HUES6 (cell line): ENCODE results near the gene WDFY2.

Experiments
- H3K27ac ChIP-seq: 2 replicates; pipeline ENCODE4 v1.7.0; 2013; ENCODE audit warnings: low read depth, mild to moderate bottlenecking, low read length, inconsistent platforms
- H3K27me3 ChIP-seq: 2 replicates; pipeline ENCODE4 v1.6.1; 2013; ENCODE audit warnings: low read length; ENCODE audit not compliant: control insufficient read depth, insufficient read depth
- H3K36me3 ChIP-seq: 2 replicates; pipeline ENCODE4 v1.6.1; 2013; ENCODE audit warnings: low read length; ENCODE audit not compliant: control insufficient read depth, insufficient read depth
- H3K4me1 ChIP-seq: 2 replicates; pipeline ENCODE4 v1.6.1; 2013; ENCODE audit warnings: low read length; ENCODE audit not compliant: control insufficient read depth, insufficient read depth
- H3K4me3 ChIP-seq: 2 replicates; pipeline ENCODE4 v1.5.1; 2013; ENCODE audit warnings: low read depth, low read length
- H3K9ac ChIP-seq: one replicate; pipeline ENCODE4 v1.6.1; 2013; ENCODE audit warnings: mild to moderate bottlenecking, low read length
- H3K9me3 ChIP-seq: 2 replicates; pipeline ENCODE4 v1.6.1; 2013; ENCODE audit warnings: low read depth, low read length; ENCODE audit not compliant: control insufficient read depth, insufficient read depth

The WDFY2 gene

GRCh38 chr13:51731759-51732158 is 147.5 kb downstream of the WDFY2 start:
- Histone ChIP-seq H3K27me3 (no peaks in the 10 kb centered on the region), H3K27ac (no peak overlapping the region), H3K4me3 (no peak overlapping the region), H3K9me3 (no peaks in the 10 kb centered on the region), H3K36me3 (peaks cover 19% of the 10 kb centered on the region), H3K9ac (no peak overlapping the region), H3K4me1 (peaks cover 25% of the 10 kb centered on the region)

- H3K9ac ChIP-seq, result no peak overlapping the region
- H3K36me3 ChIP-seq, result peaks cover 9% of the 10 kb centered on the region; the same call in 1 of the 2 replicates
Measured at GRCh38 chr13:51733374-51734298, 149.4 kb downstream of the WDFY2 start.

GRCh38 chr13:51734786-51735185 is 150.5 kb downstream of the WDFY2 start:
- peaks cover 13% of the 10 kb centered on the region; the same call in 1 of the 2 replicates for H3K4me1 ChIP-seq
- no peak overlapping the region for H3K9ac ChIP-seq
- no peak overlapping the region for H3K27ac ChIP-seq
- no peaks in the 10 kb centered on the region for H3K9me3 ChIP-seq
- H3K27me3 ChIP-seq, result no peaks in the 10 kb centered on the region
- peaks cover 19% of the 10 kb centered on the region for H3K36me3 ChIP-seq
- no peak overlapping the region for H3K4me3 ChIP-seq

More at GRCh38 chr13:51733374-51734298, 149.4 kb downstream of the WDFY2 start:
- H3K9me3 ChIP-seq, result no peaks in the 10 kb centered on the region
- no peak overlapping the region for H3K4me3 ChIP-seq
- no peaks in the 10 kb centered on the region for H3K27me3 ChIP-seq
- peaks cover 24% of the 10 kb centered on the region for H3K4me1 ChIP-seq
- no peak overlapping the region for H3K27ac ChIP-seq

GRCh38 chr13:51737609-51738008 is 153.3 kb downstream of the WDFY2 start:
- no peaks in the 10 kb centered on the region for H3K9me3 ChIP-seq
- H3K27ac ChIP-seq, result no peak overlapping the region
- H3K36me3 ChIP-seq, result peaks cover 26% of the 10 kb centered on the region
- no peak overlapping the region for H3K9ac ChIP-seq
- no peak overlapping the region for H3K4me3 ChIP-seq
- H3K27me3 ChIP-seq, result no peaks in the 10 kb centered on the region
- peaks cover 5% of the 10 kb centered on the region; the same call in 1 of the 2 replicates for H3K4me1 ChIP-seq

- H3K9me3 ChIP-seq, result no peaks in the 10 kb centered on the region
- peaks cover 24% of the 10 kb centered on the region for H3K36me3 ChIP-seq
- H3K4me3 ChIP-seq, result no peak overlapping the region
- no peak overlapping the region for H3K9ac ChIP-seq
- H3K27ac ChIP-seq, result no peak overlapping the region
- no peaks in the 10 kb centered on the region for H3K27me3 ChIP-seq
- peaks cover 3% of the 10 kb centered on the region; the same call in 1 of the 2 replicates for H3K4me1 ChIP-seq
Measured at GRCh38 chr13:51738226-51738905, 154.1 kb downstream of the WDFY2 start.

GRCh38 chr13:51739027-51739764 is 154.9 kb downstream of the WDFY2 start:
- H3K36me3 ChIP-seq, result peaks cover 26% of the 10 kb centered on the region
- H3K27ac ChIP-seq, result no peak overlapping the region
- no peak overlapping the region for H3K9ac ChIP-seq

GRCh38 chr13:51740698-51741097 is 156.4 kb downstream of the WDFY2 start:
- Histone ChIP-seq H3K27ac (no peak overlapping the region), H3K9ac (no peak overlapping the region)

More at GRCh38 chr13:51739027-51739764, 154.9 kb downstream of the WDFY2 start:
- Histone ChIP-seq H3K9me3 (no peaks in the 10 kb centered on the region), H3K4me1 (no peaks in the 10 kb centered on the region), H3K27me3 (no peaks in the 10 kb centered on the region), H3K4me3 (no peak overlapping the region)

GRCh38 chr13:51742031-51742430 is 157.8 kb downstream of the WDFY2 start:
- H3K36me3 ChIP-seq, result peaks cover 34% of the 10 kb centered on the region
- no peaks in the 10 kb centered on the region for H3K27me3 ChIP-seq
- no peak overlapping the region for H3K27ac ChIP-seq
- H3K4me1 ChIP-seq, result no peaks in the 10 kb centered on the region
- peaks cover 8% of the 10 kb centered on the region; the same call in 1 of the 2 replicates for H3K9me3 ChIP-seq
- H3K9ac ChIP-seq, result no peak overlapping the region
- no peak overlapping the region for H3K4me3 ChIP-seq

More at GRCh38 chr13:51740698-51741097, 156.4 kb downstream of the WDFY2 start:
- H3K9me3 ChIP-seq, result no peaks in the 10 kb centered on the region
- peaks cover 26% of the 10 kb centered on the region for H3K36me3 ChIP-seq
- no peaks in the 10 kb centered on the region for H3K27me3 ChIP-seq
- H3K4me3 ChIP-seq, result no peak overlapping the region
- H3K4me1 ChIP-seq, result no peaks in the 10 kb centered on the region

GRCh38 chr13:51742611-51743010 is 158.3 kb downstream of the WDFY2 start:
- Histone ChIP-seq H3K4me3 (no peak overlapping the region), H3K9me3 (peaks cover 13% of the 10 kb centered on the region), H3K9ac (no peak overlapping the region), H3K27me3 (no peaks in the 10 kb centered on the region), H3K36me3 (peaks cover 38% of the 10 kb centered on the region), H3K27ac (no peak overlapping the region), H3K4me1 (no peaks in the 10 kb centered on the region)

- no peak overlapping the region for H3K9ac ChIP-seq
- H3K27ac ChIP-seq, result no peak overlapping the region
- H3K9me3 ChIP-seq, result peaks cover 25% of the 10 kb centered on the region
- H3K4me3 ChIP-seq, result no peak overlapping the region
- H3K4me1 ChIP-seq, result no peaks in the 10 kb centered on the region
- H3K36me3 ChIP-seq, result peaks cover 36% of the 10 kb centered on the region
- H3K27me3 ChIP-seq, result no peaks in the 10 kb centered on the region
Measured at GRCh38 chr13:51745243-51745642, 161.0 kb downstream of the WDFY2 start.
